GM18505 (cell line): ENCODE results near the gene LPP.

Experiments
- ATAC-seq: cut with Tn5 transposase; IDR thresholded peaks from one replicate; pipeline ENCODE4 v1.9.1; 2021; ENCODE audit not compliant: unreplicated experiment
- POLR2A ChIP-seq: IDR thresholded peaks from 4 replicates; pipeline ENCODE4 v1.6.1; 2011; ENCODE audit warnings: borderline replicate concordance; ENCODE audit not compliant: insufficient read depth, insufficient read length; ENCODE audit errors: extremely low read depth

LPP gene

DNA sequence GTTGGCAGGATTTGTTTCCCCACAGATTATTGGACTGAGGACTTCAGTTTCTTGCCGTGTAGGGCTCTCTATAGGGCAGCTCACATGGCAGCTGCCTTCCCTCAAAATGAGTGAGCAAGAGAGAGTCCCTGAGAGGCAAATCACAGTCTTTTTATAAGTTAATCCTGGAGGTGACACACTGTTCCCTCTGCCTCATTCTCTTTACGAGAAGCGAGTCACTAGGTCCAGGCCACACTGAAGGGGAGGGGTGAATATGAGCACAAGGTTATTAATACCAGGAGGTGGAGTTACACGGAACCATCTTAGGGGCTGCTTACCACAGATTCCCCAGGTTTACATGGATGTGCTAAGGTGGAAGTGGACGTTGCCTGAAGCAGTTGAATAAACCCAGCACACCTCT is 77.0 kb downstream of the LPP start:
- ATAC-seq = no peak
- no peak for TF ChIP-seq POLR2A

DNA sequence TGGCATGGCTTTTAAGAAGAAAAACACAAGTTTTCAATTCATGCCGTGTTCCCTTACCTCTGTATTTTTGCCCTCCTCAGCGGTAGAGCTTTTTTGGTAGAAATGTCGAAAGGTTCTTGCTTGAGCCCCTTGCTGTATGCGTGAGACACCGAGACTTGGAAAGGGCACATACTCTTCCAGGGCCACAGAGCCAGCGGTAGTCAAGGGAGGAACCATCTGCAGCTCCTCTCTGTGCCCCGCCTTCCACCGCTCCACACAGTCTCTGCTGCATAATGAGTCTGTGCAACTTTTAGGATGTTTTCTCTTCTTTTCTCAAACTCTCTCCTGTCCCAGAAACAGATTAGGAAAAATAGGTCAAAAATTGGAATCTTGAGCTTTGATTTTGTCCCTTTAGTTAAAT is 77.5 kb downstream of the LPP start:
- ATAC-seq = no peak

DNA sequence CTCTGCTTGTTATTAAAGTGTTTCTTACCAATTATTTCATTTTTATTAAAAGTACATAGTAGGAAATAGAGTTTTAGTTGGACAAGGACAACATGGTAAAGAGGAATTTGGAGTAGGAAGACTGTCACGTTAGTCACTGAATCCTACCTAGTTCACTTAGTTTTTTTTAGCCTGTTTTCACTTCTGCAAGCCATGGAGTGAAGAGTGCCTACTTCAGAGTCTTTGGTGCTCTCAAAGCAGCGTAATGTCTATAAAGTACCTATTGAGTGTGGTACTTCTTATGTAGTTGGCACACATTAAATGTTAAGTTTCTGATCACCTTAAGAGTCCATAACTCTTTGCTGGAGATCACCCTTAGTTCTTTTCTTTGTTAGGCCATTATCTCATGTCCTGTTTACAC is 78.7 kb downstream of the LPP start:
- no peak for TF ChIP-seq POLR2A
- no peak for ATAC-seq

More for the DNA sequence above, 77.5 kb downstream of the LPP start:
- TF ChIP-seq POLR2A = no peak

DNA sequence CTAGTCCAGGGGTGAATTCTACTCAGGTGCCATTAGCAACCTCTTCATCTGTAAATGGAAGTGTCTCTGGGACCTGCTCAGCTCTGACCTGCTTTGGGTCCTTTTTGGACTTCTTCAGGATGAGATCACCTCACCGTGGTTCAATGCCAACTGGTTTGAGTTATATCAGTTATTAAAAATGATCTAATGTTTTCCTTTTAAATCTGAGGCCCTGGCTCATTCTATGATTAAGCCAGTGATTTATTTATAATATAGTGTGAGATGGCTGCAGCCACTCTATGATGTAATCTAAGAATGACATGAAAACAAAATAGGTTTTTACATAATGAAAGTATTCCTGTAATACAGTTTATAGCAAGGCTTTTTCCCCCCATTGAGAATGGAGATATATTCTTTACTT is 79.4 kb downstream of the LPP start:
- ATAC-seq = no peak
- no peak for TF ChIP-seq POLR2A

DNA sequence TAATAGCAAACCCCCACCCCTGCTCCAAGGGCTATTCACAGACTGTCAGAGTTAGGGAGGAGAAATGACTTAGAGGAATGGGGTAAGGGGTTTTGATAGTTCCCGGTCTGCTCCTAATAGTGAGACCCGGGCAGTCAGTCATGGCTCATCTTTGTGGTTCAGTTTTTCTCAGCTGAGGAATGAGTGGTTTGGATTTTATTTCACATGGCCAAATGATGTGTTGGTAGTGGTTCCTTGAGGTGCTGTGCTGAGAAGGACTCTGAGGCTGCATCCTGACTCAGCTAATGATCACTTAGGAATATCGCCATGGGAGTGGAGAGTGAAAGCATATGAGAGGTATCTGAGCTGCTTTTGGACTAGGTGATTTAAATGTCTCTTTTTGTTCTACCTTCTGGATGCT is 80.2 kb downstream of the LPP start:
- ATAC-seq = no peak
- TF ChIP-seq POLR2A = no peak

DNA sequence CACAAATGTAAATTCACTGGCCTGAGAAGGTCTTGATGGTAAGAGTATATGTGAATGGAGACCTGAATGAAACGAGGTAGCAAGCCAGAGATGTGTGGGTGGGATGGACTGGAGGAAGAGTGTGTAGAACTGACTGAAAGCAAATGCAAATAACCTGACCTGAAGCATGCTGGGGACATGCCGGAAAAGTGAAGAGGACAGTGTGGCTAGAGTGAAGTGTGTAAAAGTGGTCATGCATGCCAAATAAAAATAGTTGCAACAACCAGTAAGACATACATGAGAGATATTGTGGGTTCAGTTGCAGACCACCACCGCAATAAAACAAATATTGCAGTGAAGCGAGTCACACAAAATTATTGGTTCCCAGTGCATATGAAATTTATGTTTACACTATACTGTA is 82.3 kb downstream of the LPP start:
- TF ChIP-seq POLR2A = no peak
- no peak for ATAC-seq

DNA sequence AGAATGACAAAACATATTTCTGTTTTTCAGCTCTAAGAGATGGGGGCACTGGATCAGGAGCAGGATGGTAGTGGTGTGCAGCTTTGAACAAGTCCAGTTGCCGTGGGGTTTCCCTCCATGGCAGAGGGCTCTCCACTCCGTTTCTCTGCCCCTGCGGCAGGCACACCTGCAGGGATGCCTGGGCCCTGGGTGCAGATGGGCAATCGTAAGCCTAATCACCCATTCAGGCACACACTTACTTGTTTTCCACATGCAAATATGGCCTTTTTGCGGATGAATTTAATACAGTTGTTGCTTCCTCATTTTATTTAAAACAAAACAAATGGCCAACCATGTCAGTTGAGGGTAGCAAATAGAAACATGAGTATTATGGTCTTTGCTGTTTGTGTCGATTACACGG is 85.1 kb downstream of the LPP start:
- no peak for ATAC-seq
- TF ChIP-seq POLR2A = no peak

DNA sequence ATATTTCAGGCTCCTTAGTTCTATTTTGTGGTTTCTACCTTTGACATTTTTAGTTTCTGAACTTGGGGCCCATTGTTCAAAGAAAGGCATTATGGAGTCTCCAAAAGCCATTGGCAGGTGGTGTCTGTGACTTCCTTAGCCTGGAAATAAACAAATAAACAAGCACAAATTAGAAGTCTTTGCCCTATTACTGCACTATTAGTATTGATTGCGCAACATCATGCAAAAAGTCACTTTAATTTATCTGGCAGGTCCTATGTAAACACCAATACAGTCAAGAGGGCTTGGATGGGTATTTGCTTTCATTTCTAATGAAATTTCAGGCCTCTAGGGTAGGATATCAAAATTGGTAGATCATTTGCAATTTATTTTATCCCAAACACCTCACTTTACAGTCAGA is 85.6 kb downstream of the LPP start:
- no peak for ATAC-seq
- no peak for TF ChIP-seq POLR2A

DNA sequence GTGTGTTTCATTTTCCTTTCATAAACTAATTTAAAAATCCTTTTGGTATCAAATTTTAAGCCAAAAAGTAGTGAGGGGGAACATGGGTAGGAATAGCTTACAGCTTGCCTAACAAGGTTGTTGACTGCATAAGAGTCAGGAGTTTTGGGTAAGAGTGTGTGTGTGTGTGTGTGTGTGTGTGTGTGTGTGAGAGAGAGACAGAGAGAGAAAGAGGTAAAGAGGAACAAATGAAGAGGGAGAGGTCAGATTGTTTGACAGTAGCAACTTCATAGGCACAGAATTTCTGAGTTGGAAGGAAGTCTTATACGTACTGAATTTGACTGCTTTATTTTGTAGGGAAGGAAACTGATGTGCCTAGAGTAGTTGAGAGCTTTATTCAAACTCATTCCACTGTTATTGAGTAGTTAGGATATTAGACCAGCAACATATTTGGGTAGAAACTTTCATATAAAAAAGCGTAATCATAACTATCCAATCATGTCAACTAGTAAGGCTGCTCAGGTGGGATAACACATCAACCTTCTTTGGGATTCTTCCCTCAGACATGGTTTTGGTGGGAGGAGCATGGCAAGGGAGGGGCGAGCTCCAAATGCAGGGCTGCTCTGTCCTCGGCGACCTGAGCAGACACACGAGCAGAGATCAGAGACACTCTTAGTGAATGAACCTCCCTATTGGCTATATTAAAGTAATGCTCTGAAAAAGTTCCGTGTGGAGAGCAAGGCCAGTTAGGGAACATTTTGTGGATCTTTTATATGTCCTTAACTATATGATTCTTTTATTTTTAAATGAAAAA is 86.4 kb downstream of the LPP start:
- no peak for TF ChIP-seq POLR2A
- no peak for ATAC-seq

DNA sequence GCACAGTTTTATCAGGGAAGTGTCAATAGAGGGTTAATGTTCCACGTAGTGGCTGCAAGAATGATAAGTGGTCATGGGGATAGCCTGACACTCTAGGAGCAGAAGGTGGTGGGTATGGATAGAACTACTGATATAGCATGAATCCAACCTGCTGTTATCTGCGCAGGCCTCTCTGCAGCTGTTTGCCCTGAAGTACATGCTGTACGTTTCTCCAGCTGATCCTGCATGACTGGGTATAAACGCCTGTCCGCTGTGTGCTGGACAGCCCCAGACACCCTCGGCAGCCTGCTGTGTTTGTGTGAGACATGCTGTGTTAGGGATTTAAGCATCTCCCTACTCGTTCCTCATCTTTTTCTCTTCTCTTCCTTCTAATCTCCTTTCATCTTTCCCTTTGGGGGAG is 87.1 kb downstream of the LPP start:
- TF ChIP-seq POLR2A = no peak
- ATAC-seq = no peak

DNA sequence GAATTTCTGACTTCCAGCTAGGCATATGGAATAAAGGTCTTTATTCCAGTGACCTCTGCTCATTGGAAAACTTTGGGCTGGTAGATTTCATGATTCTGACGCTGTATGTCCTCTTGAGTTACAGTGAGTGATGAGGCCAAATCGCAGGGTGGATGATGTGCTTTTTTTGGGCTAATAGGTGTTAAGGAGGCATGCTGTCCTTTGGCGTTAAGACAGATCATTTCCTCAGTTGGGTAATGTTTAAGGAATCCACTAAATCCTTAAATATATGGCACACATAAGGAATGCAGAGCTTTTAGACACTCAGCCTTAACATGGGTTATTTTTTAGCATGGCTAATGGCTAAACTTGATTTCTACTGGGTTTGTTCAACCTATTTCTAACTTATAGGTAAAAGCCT is 87.9 kb downstream of the LPP start:
- no peak for TF ChIP-seq POLR2A
- ATAC-seq = no peak

DNA sequence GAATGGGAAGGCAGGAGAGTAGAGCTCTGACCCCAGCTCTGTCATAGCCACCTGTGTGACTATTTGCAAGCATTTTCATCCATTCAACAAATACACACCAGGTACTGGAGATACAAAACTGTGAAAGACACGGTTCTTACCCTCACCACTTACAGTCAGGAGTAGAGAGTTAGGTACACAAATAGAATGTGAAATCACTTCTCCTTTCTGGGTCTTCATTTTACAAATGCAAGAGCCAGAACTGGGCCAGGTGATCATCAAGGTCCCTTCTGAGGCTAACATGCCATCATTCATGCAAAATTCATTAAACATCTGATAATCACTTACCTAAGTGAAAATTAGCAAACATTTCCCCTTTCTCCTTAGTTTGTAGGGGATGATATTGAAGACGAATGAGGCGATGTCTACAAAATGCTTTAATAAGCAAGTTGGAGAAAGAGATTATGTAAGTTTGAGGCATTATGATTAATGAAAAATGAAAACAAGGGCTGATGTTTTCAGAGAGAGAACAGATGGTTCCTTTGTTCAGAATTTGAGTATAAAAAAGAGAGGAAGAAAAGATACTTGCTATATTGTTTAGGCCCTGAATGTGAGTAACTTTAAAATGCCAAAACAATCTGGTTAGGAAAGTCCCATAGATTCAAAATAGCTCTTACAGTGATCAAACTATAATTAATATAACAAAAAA is 88.6 kb downstream of the LPP start:
- peak; percentile 56 for ATAC-seq
- no peak for TF ChIP-seq POLR2A

DNA sequence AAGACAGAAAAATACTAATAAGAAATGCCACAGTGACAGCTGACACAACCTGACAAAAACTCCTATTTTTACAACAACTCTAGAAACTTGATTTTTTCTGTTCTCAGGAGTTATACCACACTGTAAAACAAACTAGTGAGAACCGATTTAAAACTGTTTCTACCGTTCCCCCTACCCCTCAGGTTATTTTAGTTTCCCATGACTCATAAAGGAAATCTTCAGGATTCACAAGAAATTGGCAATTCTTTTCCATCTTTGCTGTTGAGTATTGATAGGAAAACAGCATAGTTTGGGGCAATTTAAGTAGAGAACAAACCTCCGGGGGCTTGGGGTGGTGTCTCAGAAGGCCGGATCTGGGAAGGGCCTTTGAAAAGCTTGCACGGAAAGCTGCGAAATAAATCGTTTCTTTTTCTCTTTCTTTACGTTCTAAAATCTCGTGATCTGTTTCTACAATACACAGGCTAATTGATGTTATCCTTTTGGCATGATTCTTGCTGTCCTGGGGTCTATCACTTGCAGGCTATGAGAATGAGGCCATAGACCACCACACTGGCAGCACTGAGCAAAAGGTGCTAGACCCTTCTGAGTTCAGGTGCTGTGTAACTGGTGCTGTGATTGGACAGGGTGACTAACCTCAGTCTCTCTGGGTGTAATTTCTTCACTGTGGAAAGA is 89.3 kb downstream of the LPP start:
- no peak for ATAC-seq
- TF ChIP-seq POLR2A = no peak

DNA sequence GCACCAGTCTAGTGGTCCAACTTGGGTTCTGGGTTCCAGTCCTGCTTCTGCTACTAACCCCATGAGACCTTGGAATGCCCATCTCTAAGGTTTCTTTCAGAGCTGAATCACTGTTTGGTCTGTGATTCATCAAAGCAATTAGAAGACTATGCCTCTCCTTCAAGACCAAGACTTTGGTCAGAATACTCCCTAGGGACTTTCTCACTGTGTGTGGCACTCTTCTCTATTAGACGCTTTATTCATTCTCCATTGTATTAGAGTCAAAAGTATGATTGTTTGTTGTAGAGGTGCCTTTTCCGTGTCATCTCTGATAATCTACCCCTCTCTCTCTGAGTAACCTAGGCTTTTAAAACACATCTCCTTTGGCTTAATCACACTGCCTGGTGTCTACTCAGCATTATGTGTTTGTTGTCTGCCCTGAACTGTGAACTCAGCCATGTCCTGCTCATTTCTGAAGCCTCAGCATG is 90.5 kb downstream of the LPP start:
- TF ChIP-seq POLR2A = no peak
- ATAC-seq = no peak
